H9 (cell line): ENCODE measurements around the gene ARHGAP25. TPM values are rescaled to one million over a fixed set of nuclear protein-coding genes. Genes with fewer than 3 reads are reported as not detected.

Source experiments
- DNase-seq: peaks from one replicate; pipeline ENCODE4 v3.0.0-alpha.2; 2017
- H2AFZ ChIP-seq: one replicate; pipeline ENCODE4 v1.6.1; 2013; ENCODE audit warnings: mild to moderate bottlenecking, low read length, control low read depth, moderate library complexity
- H2AK5ac ChIP-seq: 2 replicates; pipeline ENCODE4 v1.6.1; 2013; ENCODE audit warnings: low read length, control low read depth, mixed read lengths; ENCODE audit not compliant: insufficient read length
- H2BK120ac ChIP-seq: one replicate; pipeline ENCODE4 v1.6.1; 2013; ENCODE audit warnings: low read depth, mild to moderate bottlenecking, low read length, control low read depth, inconsistent platforms; ENCODE audit not compliant: poor library complexity, severe bottlenecking
- H2BK12ac ChIP-seq: 2 replicates; pipeline ENCODE4 v1.6.1; 2013; ENCODE audit warnings: low read length, control low read depth, mixed read lengths, low read depth; ENCODE audit not compliant: insufficient read length
- H2BK15ac ChIP-seq: 2 replicates; pipeline ENCODE4 v1.6.1; 2013; ENCODE audit warnings: low read depth, low read length, control low read depth
- H2BK20ac ChIP-seq: one replicate; pipeline ENCODE4 v1.6.1; 2013; ENCODE audit warnings: low read depth, mild to moderate bottlenecking, low read length, control low read depth, inconsistent platforms; ENCODE audit not compliant: poor library complexity, severe bottlenecking
- H2BK5ac ChIP-seq: 2 replicates; pipeline ENCODE4 v1.6.1; 2013; ENCODE audit warnings: low read length, control low read depth, mixed read lengths; ENCODE audit not compliant: insufficient read length
- H3K14ac ChIP-seq: 2 replicates; pipeline ENCODE4 v1.6.1; 2013; ENCODE audit warnings: low read length, control low read depth; ENCODE audit not compliant: insufficient read depth
- H3K18ac ChIP-seq: 2 replicates; pipeline ENCODE4 v1.6.1; 2013; ENCODE audit warnings: low read depth, mild to moderate bottlenecking, mixed read lengths, low read length, control low read depth; ENCODE audit not compliant: insufficient read length
- H3K23ac ChIP-seq: 2 replicates; pipeline ENCODE4 v1.6.1; 2013; ENCODE audit warnings: low read length, control low read depth, mixed read lengths, low read depth; ENCODE audit not compliant: insufficient read length
- H3K23me2 ChIP-seq: 2 replicates; pipeline ENCODE4 v1.6.1; 2013; ENCODE audit warnings: low read depth, mild to moderate bottlenecking, mixed read lengths, low read length, control low read depth; ENCODE audit not compliant: insufficient read length, poor library complexity, severe bottlenecking
- H3K27ac ChIP-seq: 2 replicates; pipeline ENCODE4 v1.5.1; 2013; ENCODE audit warnings: low read length, control low read depth, mixed read lengths, low read depth; ENCODE audit not compliant: insufficient read length
- H3K27me3 ChIP-seq: 2 replicates; pipeline ENCODE4 v1.6.1; 2013; ENCODE audit warnings: low read length, control low read depth, inconsistent platforms; ENCODE audit not compliant: insufficient read depth
- H3K4ac ChIP-seq: 2 replicates; pipeline ENCODE4 v1.6.1; 2013; ENCODE audit warnings: low read depth, mild to moderate bottlenecking, control low read depth, inconsistent platforms, low read length, moderate library complexity
- H3K4me1 ChIP-seq: 2 replicates; pipeline ENCODE4 v1.6.1; 2013; ENCODE audit warnings: low read length, control low read depth, inconsistent platforms; ENCODE audit not compliant: insufficient read depth
- H3K4me2 ChIP-seq: 2 replicates; pipeline ENCODE4 v1.6.1; 2013; ENCODE audit warnings: low read length, control low read depth, mixed read lengths; ENCODE audit not compliant: insufficient read length, insufficient read depth
- H3K56ac ChIP-seq: 2 replicates; pipeline ENCODE4 v1.6.1; 2013; ENCODE audit warnings: low read depth, mild to moderate bottlenecking, mixed read lengths, low read length, control low read depth; ENCODE audit not compliant: insufficient read length
- H3K79me1 ChIP-seq: 2 replicates; pipeline ENCODE4 v1.6.1; 2013; ENCODE audit warnings: low read depth, mild to moderate bottlenecking, moderate library complexity, low read length, control low read depth, inconsistent platforms; ENCODE audit not compliant: insufficient read depth, poor library complexity, severe bottlenecking
- H3K79me2 ChIP-seq: 2 replicates; pipeline ENCODE4 v1.6.1; 2013; ENCODE audit warnings: low read length, control low read depth, inconsistent platforms; ENCODE audit not compliant: insufficient read depth
- H3K9ac ChIP-seq: 2 replicates; pipeline ENCODE4 v1.6.1; 2013; ENCODE audit warnings: low read length, control low read depth, mixed read lengths; ENCODE audit not compliant: insufficient read length; ENCODE audit errors: extremely low read depth
- H3K9me3 ChIP-seq: one replicate; pipeline ENCODE4 v1.6.1; 2013; ENCODE audit warnings: low read depth, low read length, inconsistent platforms; ENCODE audit not compliant: control insufficient read depth
- H3T11ph ChIP-seq: one replicate; pipeline ENCODE4 v1.6.1; 2013; ENCODE audit warnings: mild to moderate bottlenecking, low read length, control low read depth, inconsistent platforms
- H4K20me1 ChIP-seq: one replicate; pipeline ENCODE4 v1.6.1; 2013; ENCODE audit not compliant: control insufficient read depth, insufficient read length, insufficient read depth
- H4K5ac ChIP-seq: 2 replicates; pipeline ENCODE4 v1.6.1; 2013; ENCODE audit warnings: low read depth, mild to moderate bottlenecking, mixed read lengths, low read length, control low read depth; ENCODE audit not compliant: insufficient read length
- H4K8ac ChIP-seq: replicated peaks from 2 replicates; pipeline ENCODE4 v1.6.1; 2013; ENCODE audit warnings: low read length, control low read depth, mixed read lengths, low read depth; ENCODE audit not compliant: insufficient read length
- H4K91ac ChIP-seq: 2 replicates; pipeline ENCODE4 v1.6.1; 2013; ENCODE audit warnings: low read depth, mild to moderate bottlenecking, moderate library complexity, mixed read lengths, low read length, control low read depth; ENCODE audit not compliant: insufficient read length
- H3K27ac Mint-ChIP-seq, 3 experiments: 2 replicates in 2 of 3; 3 replicates in 1 of 3; pipeline ENCODE4 v1.8.0; 2020 to 2021; ENCODE audit warnings: mixed read lengths in 3 of 3, mild to moderate bottlenecking in 1 of 3, moderate library complexity in 1 of 3
- H3K27me3 Mint-ChIP-seq: 2 replicates; pipeline ENCODE4 v1.8.0; 2021; ENCODE audit warnings: low read depth, mild to moderate bottlenecking, moderate library complexity, mixed read lengths
- H3K36me3 Mint-ChIP-seq, 3 experiments: 2 replicates in 2 of 3; 3 replicates in 1 of 3; pipeline ENCODE4 v1.8.0; 2020 to 2021; ENCODE audit warnings: low read depth in 3 of 3, mixed read lengths in 3 of 3; ENCODE audit not compliant: insufficient read depth in 1 of 3
- H3K4me1 Mint-ChIP-seq, 2 experiments: 2 replicates each; pipeline ENCODE4 v1.8.0; 2020; ENCODE audit warnings: mixed read lengths in 2 of 2
- H3K4me3 Mint-ChIP-seq, 2 experiments: 2 replicates in 1 of 2; 3 replicates in 1 of 2; pipeline ENCODE4 v1.8.0; 2020 to 2021; ENCODE audit warnings: mild to moderate bottlenecking in 2 of 2, mixed read lengths in 2 of 2, moderate library complexity in 1 of 2
- H3K9me3 Mint-ChIP-seq, 2 experiments: 2 replicates in 1 of 2; 3 replicates in 1 of 2; pipeline ENCODE4 v1.8.0; 2020; ENCODE audit warnings: mild to moderate bottlenecking in 2 of 2, mixed read lengths in 2 of 2, moderate library complexity in 1 of 2
- CTCF ChIP-seq: fragments of 200-600 bp; sonication (generic); conservative IDR thresholded peaks from 3 replicates; pipeline ENCODE4 v1.8.0; 2021; ENCODE audit warnings: antibody characterized with exemption, mild to moderate bottlenecking
- WGBS: extraction: QIAGEN DNeasy Blood & Tissue Kit; methylation state at CpG from one replicate; pipeline ENCODE4 v1.1.7; 2013; ENCODE audit warnings: missing lambda C conversion rate, low lambda C conversion rate, mixed read lengths; ENCODE audit not compliant: insufficient read length; ENCODE audit errors: extremely low coverage; 5-methylcytosine and 5-hydroxymethylcytosine counted together
- total RNA-seq: library from RNA; stranded (reverse); gene quantifications from 2 replicates; pipeline ENCODE4 v1.2.1, GENCODE V29; 2021

The ARHGAP25 gene
- total RNA-seq, 1 experiment from 2014 or later, result 1.3 TPM

GRCh38 chr2:68846091-68846490 is 111.5 kb downstream of the ARHGAP25 start:
- H2BK12ac ChIP-seq, result no peak overlapping the region
- H2AK5ac ChIP-seq, result no peak overlapping the region
- WGBS, result no CpG with 5 or more reads among the region's 3 CpGs
- H2BK5ac ChIP-seq, result no peak overlapping the region
- H3K27ac Mint-ChIP-seq, result no peak overlapping the region
- no peak overlapping the region for H4K5ac ChIP-seq
- H3K9me3 ChIP-seq, result no peaks in the 10 kb centered on the region
- H3K27me3 Mint-ChIP-seq, result peaks cover 3% of the 10 kb centered on the region; the same call in 1 of the 2 replicates
- no peak for TF ChIP-seq CTCF
- no peak overlapping the region for H3K27ac ChIP-seq
- H4K91ac ChIP-seq, result no peak overlapping the region
- H3K4me2 ChIP-seq, result no peak overlapping the region
- no peak overlapping the region for H4K8ac ChIP-seq
- H3K4ac ChIP-seq, result no peak overlapping the region
- no peak for DNase-seq
- H4K20me1 ChIP-seq, result no peaks in the 10 kb centered on the region
- H3T11ph ChIP-seq, result no peak overlapping the region
- no peaks in the 10 kb centered on the region for H3K9me3 Mint-ChIP-seq
- H3K23me2 ChIP-seq, result no peaks in the 10 kb centered on the region
- no peaks in the 10 kb centered on the region for H3K4me1 ChIP-seq
- H2AFZ ChIP-seq, result no peak overlapping the region
- H3K79me1 ChIP-seq, result no peaks in the 10 kb centered on the region
- H3K27me3 ChIP-seq, result no peaks in the 10 kb centered on the region
- no peak overlapping the region for H3K14ac ChIP-seq
- H2BK120ac ChIP-seq, result no peak overlapping the region
- no peak overlapping the region for H3K9ac ChIP-seq
- H3K4me3 Mint-ChIP-seq, result no peak overlapping the region
- H3K36me3 Mint-ChIP-seq, result no peaks in the 10 kb centered on the region
- H3K56ac ChIP-seq, result no peak overlapping the region
- H3K4me1 Mint-ChIP-seq, result no peaks in the 10 kb centered on the region
- H3K79me2 ChIP-seq, result no peaks in the 10 kb centered on the region
- H2BK20ac ChIP-seq, result no peak overlapping the region
- no peak overlapping the region for H3K18ac ChIP-seq
- no peak overlapping the region for H2BK15ac ChIP-seq
- H3K23ac ChIP-seq, result no peak overlapping the region
